HG03139 (cell line): ENCODE results near the gene FER.
"Not testable (repeated sequence)": the region's sequence is repeated elsewhere in the genome, so short reads cannot be mapped to it uniquely, and the experiment has no call there.

Experiments used
- ATAC-seq: cut with Tn5 transposase; IDR thresholded peaks from one replicate; pipeline ENCODE4 v1.9.1; 2021; ENCODE audit not compliant: unreplicated experiment

The FER gene

GRCh38 chr5:108869066-108869465 is 121.4 kb downstream of the FER start:
- ATAC-seq = no peak

DNA sequence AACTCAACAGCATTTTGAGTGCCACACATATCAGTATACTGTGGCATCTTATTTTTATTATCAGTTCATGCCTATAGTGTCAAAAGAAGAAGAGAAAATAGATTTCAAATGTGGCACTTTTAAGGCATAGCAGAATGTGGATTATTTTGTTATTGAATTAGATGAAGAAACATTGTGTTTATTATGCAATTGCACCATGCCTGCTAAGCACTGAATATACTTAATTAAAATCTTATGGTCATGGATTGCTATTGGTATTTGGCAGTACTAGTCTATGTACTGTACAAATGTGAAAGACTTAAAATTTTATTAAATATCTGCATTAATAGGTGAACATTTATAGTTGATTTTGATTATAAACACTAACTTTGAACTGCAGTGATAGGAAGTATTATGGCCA is 128.8 kb downstream of the FER start:
- ATAC-seq = no peak

- no peak for ATAC-seq
Measured at GRCh38 chr5:108878756-108879155, 131.1 kb downstream of the FER start.

- no peak for ATAC-seq
Measured at GRCh38 chr5:108881133-108881532, 133.4 kb downstream of the FER start.

DNA sequence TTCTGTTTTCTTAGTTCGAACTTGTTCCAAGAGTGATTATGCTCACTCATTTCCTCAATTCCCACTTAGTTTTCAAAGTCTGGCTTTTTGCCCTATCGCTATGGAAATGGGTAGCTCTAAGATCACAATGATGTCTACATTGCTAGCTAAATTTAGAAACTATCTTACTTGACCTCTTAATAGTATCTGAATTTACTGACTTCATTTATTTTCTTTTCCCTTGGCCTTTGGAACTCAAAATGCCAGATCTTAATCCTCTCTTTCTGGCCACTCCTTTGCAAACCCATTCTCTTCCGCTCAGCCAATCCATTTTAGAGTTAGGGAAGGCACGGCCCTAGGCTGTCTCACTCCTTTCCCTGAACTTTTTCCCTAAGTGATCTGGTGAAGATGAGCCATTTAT is 137.0 kb downstream of the FER start:
- no peak for ATAC-seq

GRCh38 chr5:108898257-108898656 is 150.6 kb downstream of the FER start:
- ATAC-seq = no peak

DNA sequence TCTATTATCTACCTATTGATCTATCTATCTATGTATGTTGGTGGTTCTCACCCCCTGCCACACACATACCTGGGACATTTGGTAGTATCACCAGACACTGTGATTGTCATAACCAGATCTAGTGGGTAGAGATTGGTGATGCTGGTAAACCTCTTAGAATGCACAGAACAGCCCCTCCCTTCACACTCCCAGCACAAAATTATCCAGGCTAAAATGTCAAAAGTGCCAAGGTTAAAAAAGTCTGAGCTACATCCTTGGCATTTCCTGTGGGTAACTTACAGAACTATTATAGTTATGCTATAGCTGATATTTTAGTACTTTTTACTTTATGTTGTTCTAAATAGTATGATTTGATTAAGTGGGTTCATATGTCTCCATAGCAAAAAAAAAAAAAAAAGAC is 151.0 kb downstream of the FER start:
- no peak for ATAC-seq

- ATAC-seq = not testable (repeated sequence)
Measured at GRCh38 chr5:108899244-108899643, 151.5 kb downstream of the FER start.

- no peak for ATAC-seq
Measured at GRCh38 chr5:108900668-108901067, 153.0 kb downstream of the FER start.

- no peak for ATAC-seq
Measured at GRCh38 chr5:108905805-108906204, 158.1 kb downstream of the FER start.

DNA sequence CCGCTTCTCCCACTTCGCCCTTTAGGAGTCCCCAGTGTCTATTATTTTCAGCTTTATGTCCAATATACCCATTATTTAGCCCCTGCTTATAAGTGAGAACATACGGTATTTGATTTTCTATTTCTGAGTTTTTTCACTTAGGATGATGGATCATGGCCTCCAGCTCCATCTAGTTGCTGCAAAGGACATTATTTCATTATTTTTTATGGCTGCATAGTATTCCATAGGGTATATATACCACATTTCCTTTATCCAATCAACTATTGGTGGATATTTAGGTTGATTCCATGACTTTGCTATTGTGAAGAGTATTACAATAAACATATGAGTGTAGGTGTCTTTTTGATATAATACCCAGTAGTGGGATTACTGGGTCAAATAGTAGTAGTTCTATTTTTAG is 162.9 kb downstream of the FER start:
- ATAC-seq = no peak

GRCh38 chr5:108911055-108911454 is 163.4 kb downstream of the FER start:
- no peak for ATAC-seq

GRCh38 chr5:108917596-108917995 is 169.9 kb downstream of the FER start:
- no peak for ATAC-seq

GRCh38 chr5:108919591-108920326 is 172.1 kb downstream of the FER start:
- no peak for ATAC-seq

DNA sequence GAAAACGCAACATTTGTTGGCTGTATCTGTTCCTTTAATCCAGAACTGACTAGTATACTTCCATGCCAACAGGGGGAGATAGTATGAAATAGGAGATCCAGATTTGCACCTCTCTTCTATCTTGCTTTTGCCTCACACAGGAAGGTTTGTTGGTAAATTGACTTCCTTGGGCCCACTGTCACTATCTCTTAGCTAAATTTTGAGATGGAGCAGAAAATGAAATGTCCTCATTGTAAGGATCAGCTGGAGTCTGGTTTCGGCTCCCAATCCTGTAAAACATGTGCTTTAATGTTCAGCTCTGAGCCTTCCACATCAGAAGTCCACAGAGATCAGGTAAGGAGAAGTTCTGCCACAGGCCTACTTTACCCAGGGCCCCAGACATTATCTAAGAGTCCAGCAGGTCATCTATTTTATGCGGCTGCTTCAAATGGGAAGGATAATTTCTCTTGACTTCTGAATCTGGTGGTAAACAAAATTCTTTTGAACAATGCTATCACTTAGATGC is 176.8 kb downstream of the FER start:
- ATAC-seq = no peak

DNA sequence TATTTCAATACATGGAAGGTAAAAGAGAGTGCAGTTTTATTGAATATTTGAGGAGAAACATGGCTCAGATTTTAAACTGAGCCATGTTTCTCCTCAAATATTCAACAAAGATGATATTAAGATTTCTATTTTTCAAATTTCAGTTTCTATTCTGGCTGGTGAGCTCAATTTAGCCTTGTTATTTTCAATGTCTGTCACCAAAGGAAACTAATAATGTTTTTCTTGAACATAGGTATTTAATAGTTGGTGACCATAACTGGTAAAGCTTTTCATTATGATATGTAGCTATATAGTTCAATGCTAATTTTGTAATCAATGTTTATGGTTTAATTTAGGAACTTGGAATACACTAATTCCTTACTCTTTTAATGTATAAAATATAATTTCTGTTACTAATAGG is 177.4 kb downstream of the FER start:
- ATAC-seq = no peak

GRCh38 chr5:108930107-108930506 is 182.4 kb downstream of the FER start:
- ATAC-seq = no peak

- ATAC-seq = no peak
Measured at GRCh38 chr5:108935611-108936010, 187.9 kb downstream of the FER start.

GRCh38 chr5:108937221-108937620 is 189.5 kb downstream of the FER start:
- no peak for ATAC-seq

DNA sequence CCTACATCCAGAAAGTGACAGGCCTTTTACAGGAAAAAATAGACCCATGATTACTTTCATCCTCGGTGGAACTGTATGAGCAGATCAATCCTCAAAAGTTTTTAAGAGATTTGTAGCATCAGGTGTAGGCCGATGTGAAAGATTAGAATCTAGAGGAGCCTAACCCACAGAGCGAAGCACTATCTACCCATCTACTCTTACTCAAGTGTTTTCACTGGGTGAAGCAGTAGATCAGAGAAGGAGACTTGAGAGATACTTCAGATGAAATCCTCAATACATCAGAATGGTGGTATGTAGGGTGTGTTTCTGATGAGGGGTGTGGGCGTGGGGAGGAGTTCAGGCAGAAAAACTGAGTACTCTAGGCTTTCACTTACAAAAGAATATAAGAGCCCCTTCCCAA is 192.8 kb downstream of the FER start:
- ATAC-seq = no peak

GRCh38 chr5:108941746-108942145 is 194.0 kb downstream of the FER start:
- no peak for ATAC-seq

DNA sequence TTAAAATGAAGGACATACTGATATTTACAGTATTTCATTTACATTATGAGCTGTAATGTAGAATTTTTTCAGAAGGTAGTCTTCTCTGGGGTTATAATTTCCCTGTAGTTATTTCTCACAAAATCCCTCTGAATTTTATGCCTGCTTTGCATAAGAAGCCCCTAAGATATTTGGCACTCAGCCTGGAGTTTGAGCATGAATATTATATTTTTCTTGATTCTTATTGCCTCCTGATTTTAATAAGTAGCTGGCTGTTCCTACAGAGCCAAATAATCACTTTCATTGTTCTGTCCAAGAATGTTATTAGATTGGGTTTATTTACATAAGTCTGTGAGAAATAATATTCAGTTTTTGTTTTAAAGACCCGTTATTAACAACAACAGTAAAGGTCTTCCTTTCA is 195.0 kb downstream of the FER start:
- no peak for ATAC-seq

GRCh38 chr5:108945094-108945493 is 197.4 kb downstream of the FER start:
- ATAC-seq = no peak
